Karpas-422 (cell line): Measurements from ENCODE around the gene CACNB2. TPM values are rescaled to one million over a fixed set of nuclear protein-coding genes. Genes with fewer than 3 reads are reported as not detected.
A peak's percentile ranks its signal among the peaks of the same experiment; 100 is the strongest.

ENCODE experiments used
- DNase-seq: peaks from one replicate; pipeline ENCODE4 v3.0.0-alpha.2; 2015
- H2AFZ ChIP-seq: fragments of 200-600 bp; sonication (generic); 2 replicates; pipeline ENCODE4 v1.6.1; 2014; ENCODE audit warnings: antibody characterized with exemption, low read length, mixed read lengths
- H3K27ac ChIP-seq: fragments of 200-600 bp; sonication (generic); 2 replicates; pipeline ENCODE4 v1.5.1; 2014; ENCODE audit warnings: mild to moderate bottlenecking, low read length, moderate library complexity
- H3K27me3 ChIP-seq: fragments of 200-600 bp; sonication (generic); 2 replicates; pipeline ENCODE4 v1.6.1; 2014; ENCODE audit warnings: low read length, mixed read lengths
- H3K36me3 ChIP-seq: fragments of 200-600 bp; sonication (generic); 2 replicates; pipeline ENCODE4 v1.6.1; 2014; ENCODE audit warnings: low read length, mixed read lengths; ENCODE audit not compliant: insufficient read depth
- H3K4me1 ChIP-seq: fragments of 200-600 bp; sonication (generic); 2 replicates; pipeline ENCODE4 v1.6.1; 2014; ENCODE audit warnings: mild to moderate bottlenecking, low read length, mixed read lengths
- H3K4me2 ChIP-seq: fragments of 200-600 bp; sonication (generic); 2 replicates; pipeline ENCODE4 v1.6.1; 2014; ENCODE audit warnings: low read length, low read depth, mild to moderate bottlenecking; ENCODE audit not compliant: poor library complexity, severe bottlenecking
- H3K4me3 ChIP-seq: fragments of 200-600 bp; sonication (generic); 2 replicates; pipeline ENCODE4 v1.5.1; 2014; ENCODE audit warnings: mild to moderate bottlenecking, antibody characterized with exemption, low read length, mixed read lengths
- H3K79me2 ChIP-seq: fragments of 200-600 bp; sonication (generic); 2 replicates; pipeline ENCODE4 v1.6.1; 2014; ENCODE audit warnings: mild to moderate bottlenecking, low read length, mixed read lengths
- H3K9ac ChIP-seq: fragments of 200-600 bp; sonication (generic); 2 replicates; pipeline ENCODE4 v1.6.0; 2014; ENCODE audit warnings: low read length
- H3K9me2 ChIP-seq: fragments of 200-600 bp; sonication (generic), shearing (Covaris generic); replicated peaks from 2 replicates; pipeline ENCODE4 v1.6.0; 2014; ENCODE audit warnings: mild to moderate bottlenecking, low read length, moderate library complexity; ENCODE audit not compliant: insufficient read depth
- H3K9me3 ChIP-seq: fragments of 300-700, 200-600 bp; sonication (generic); 2 replicates; pipeline ENCODE4 v1.6.1; 2014; ENCODE audit warnings: low read length, mixed read lengths
- H4K20me1 ChIP-seq: fragments of 200-600 bp; sonication (generic); 2 replicates; pipeline ENCODE4 v1.6.1; 2014; ENCODE audit warnings: mild to moderate bottlenecking, antibody characterized with exemption, low read length, low read depth; ENCODE audit not compliant: insufficient read depth
- total RNA-seq: library from RNA; depleted of rRNA; stranded (reverse); fragments of >200 nt; shearing (Covaris generic); gene quantifications from 2 replicates; pipeline ENCODE4 v1.2.3, GENCODE V29; 2014; ENCODE audit warnings: low replicate concordance

The CACNB2 gene
- total RNA-seq, 1 experiment from 2014 or later = not detected

DNA sequence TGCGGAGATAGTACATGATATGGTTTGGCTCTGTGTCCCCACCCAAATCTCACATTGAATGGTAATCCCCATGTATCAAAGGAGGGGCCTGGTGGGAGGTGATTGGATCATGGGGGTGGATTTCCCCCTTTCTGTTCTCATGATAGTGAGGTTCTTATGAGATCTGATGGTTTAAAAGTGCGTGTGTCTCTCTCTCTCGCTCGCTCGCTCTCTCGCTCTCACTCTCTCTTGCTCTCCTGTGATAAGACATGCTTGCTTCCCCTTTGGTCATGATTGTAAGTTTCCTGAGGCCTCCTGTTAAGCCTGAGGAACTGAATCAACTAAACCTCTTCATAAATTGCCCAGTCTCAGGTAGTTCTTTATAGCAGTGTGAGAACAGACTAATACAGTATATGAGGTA, 339.3 kb downstream of the CACNB2 start:
- Histone ChIP-seq H3K4me2 (no peak overlapping the region), H3K79me2 (no peaks in the 10 kb centered on the region), H3K4me1 (no peaks in the 10 kb centered on the region), H3K36me3 (no peaks in the 10 kb centered on the region), H3K9ac (no peak overlapping the region), H3K27ac (no peak overlapping the region), H2AFZ (no peak overlapping the region), H3K9me3 (no peaks in the 10 kb centered on the region), H3K27me3 (no peaks in the 10 kb centered on the region), H3K4me3 (no peak overlapping the region), H4K20me1 (no peaks in the 10 kb centered on the region), H3K9me2 (no peaks in the 10 kb centered on the region)
- DNase-seq = no peak

- DNase-seq = no peak
- H2AFZ ChIP-seq = no peak overlapping the region
- no peaks in the 10 kb centered on the region for H3K9me2 ChIP-seq
These were observed 343.4 kb downstream of the CACNB2 start for GRCh38 chr10:18483516-18484186.

DNA sequence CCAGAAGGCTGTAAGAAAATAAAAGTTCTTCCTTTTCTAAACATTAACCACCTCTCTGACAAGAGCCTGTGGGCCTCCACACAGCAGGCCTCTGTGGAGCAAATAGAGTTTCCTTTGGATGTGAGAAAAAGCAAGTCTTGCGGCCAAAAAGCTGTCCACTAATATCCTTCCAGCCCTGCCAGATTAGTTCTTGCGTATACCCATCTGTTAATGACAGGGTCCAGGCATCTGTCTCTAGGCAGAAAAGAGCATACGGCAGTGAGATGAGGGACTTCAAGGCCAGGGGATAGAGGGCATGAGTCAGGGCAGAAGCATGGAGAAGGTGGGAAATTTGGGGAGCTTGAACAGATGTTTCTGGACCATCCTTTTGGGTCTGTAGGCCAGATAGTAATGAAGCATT, 346.2 kb downstream of the CACNB2 start:
- H3K36me3 ChIP-seq = no peaks in the 10 kb centered on the region

More at GRCh38 chr10:18483516-18484186, 343.4 kb downstream of the CACNB2 start:
- no peaks in the 10 kb centered on the region for H3K27me3 ChIP-seq
- no peak overlapping the region for H3K4me3 ChIP-seq
- H3K79me2 ChIP-seq = no peaks in the 10 kb centered on the region
- no peaks in the 10 kb centered on the region for H4K20me1 ChIP-seq
- no peak overlapping the region for H3K27ac ChIP-seq
- no peak overlapping the region for H3K4me2 ChIP-seq
- H3K36me3 ChIP-seq = no peaks in the 10 kb centered on the region
- no peak overlapping the region for H3K9ac ChIP-seq
- no peaks in the 10 kb centered on the region for H3K9me3 ChIP-seq
- no peaks in the 10 kb centered on the region for H3K4me1 ChIP-seq

GRCh38 chr10:18490755-18491154, 350.5 kb downstream of the CACNB2 start:
- Histone ChIP-seq H3K27ac (no peak overlapping the region), H3K79me2 (no peaks in the 10 kb centered on the region), H2AFZ (no peak overlapping the region), H3K9ac (no peak overlapping the region), H3K4me1 (no peaks in the 10 kb centered on the region), H3K27me3 (no peaks in the 10 kb centered on the region), H3K9me3 (no peaks in the 10 kb centered on the region), H3K36me3 (no peaks in the 10 kb centered on the region), H3K4me3 (no peak overlapping the region), H3K4me2 (no peak overlapping the region), H3K9me2 (no peaks in the 10 kb centered on the region), H4K20me1 (no peaks in the 10 kb centered on the region)
- no peak for DNase-seq

More for the DNA sequence above, 346.2 kb downstream of the CACNB2 start:
- no peaks in the 10 kb centered on the region for H3K27me3 ChIP-seq
- H3K9ac ChIP-seq = no peak overlapping the region
- no peaks in the 10 kb centered on the region for H4K20me1 ChIP-seq
- H3K79me2 ChIP-seq = no peaks in the 10 kb centered on the region
- H3K9me3 ChIP-seq = no peaks in the 10 kb centered on the region
- no peak overlapping the region for H3K4me3 ChIP-seq
- no peak overlapping the region for H3K27ac ChIP-seq
- no peak overlapping the region for H2AFZ ChIP-seq
- DNase-seq = no peak
- no peak overlapping the region for H3K4me2 ChIP-seq
- H3K4me1 ChIP-seq = no peaks in the 10 kb centered on the region
- no peaks in the 10 kb centered on the region for H3K9me2 ChIP-seq

- H3K9ac ChIP-seq = no peak overlapping the region
- no peak overlapping the region for H3K27ac ChIP-seq
- no peaks in the 10 kb centered on the region for H3K79me2 ChIP-seq
- H3K36me3 ChIP-seq = no peaks in the 10 kb centered on the region
- no peaks in the 10 kb centered on the region for H3K4me1 ChIP-seq
- no peak overlapping the region for H3K4me3 ChIP-seq
- DNase-seq = no peak
- no peak overlapping the region for H2AFZ ChIP-seq
- H3K4me2 ChIP-seq = no peak overlapping the region
- no peaks in the 10 kb centered on the region for H3K9me3 ChIP-seq
- H3K27me3 ChIP-seq = no peaks in the 10 kb centered on the region
- no peaks in the 10 kb centered on the region for H4K20me1 ChIP-seq
- no peaks in the 10 kb centered on the region for H3K9me2 ChIP-seq
These were observed 357.7 kb downstream of the CACNB2 start for GRCh38 chr10:18497806-18498369.

DNA sequence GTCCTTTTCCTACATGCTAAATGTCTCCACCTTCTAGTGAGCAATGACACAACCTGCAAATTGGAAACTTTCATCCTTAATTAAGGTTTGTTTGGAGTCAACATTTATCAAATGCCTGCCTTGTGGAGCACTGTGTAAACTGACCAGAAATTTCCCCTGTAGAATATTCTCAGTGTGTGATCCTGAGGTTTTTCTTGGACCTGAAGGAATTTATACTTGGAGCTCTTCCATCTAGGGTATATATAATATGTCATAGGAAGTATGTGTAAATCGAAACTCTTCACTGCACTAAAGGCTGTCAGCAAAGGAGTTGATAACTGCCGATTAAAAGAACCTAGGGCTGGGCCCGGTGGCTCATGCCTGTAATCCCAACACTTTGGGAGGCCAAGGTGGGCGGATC, 358.8 kb downstream of the CACNB2 start:
- H3K4me2 ChIP-seq = no peak overlapping the region
- no peak overlapping the region for H3K9ac ChIP-seq
- no peaks in the 10 kb centered on the region for H3K36me3 ChIP-seq
- DNase-seq = no peak
- H3K4me1 ChIP-seq = no peaks in the 10 kb centered on the region
- H4K20me1 ChIP-seq = no peaks in the 10 kb centered on the region
- H2AFZ ChIP-seq = no peak overlapping the region
- H3K9me2 ChIP-seq = no peaks in the 10 kb centered on the region
- H3K4me3 ChIP-seq = no peak overlapping the region
- no peaks in the 10 kb centered on the region for H3K79me2 ChIP-seq
- H3K27me3 ChIP-seq = no peaks in the 10 kb centered on the region
- no peak overlapping the region for H3K27ac ChIP-seq
- H3K9me3 ChIP-seq = no peaks in the 10 kb centered on the region

DNA sequence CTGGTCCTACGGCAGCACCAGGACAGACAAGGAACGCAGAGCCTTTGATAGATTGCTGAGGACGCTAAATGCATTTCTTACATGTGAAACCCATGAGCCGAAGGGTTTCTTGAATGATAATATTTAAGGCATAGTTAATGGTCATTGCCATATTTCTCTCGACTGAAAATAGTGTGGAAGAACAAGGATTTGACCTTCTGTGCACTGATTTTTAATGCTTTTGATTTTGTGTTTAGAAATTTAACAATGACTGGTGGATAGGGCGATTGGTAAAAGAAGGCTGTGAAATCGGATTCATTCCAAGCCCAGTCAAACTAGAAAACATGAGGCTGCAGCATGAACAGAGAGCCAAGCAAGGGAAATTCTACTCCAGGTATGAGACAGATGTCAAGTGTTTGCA, 360.4 kb downstream of the CACNB2 start:
- Histone ChIP-seq H3K9me3 (no peaks in the 10 kb centered on the region), H3K27ac (no peak overlapping the region), H3K79me2 (no peaks in the 10 kb centered on the region), H3K9ac (no peak overlapping the region), H3K9me2 (no peaks in the 10 kb centered on the region), H3K4me2 (no peak overlapping the region), H3K4me3 (no peak overlapping the region), H3K4me1 (no peaks in the 10 kb centered on the region), H2AFZ (no peak overlapping the region), H4K20me1 (no peaks in the 10 kb centered on the region), H3K36me3 (no peaks in the 10 kb centered on the region), H3K27me3 (no peaks in the 10 kb centered on the region)
- DNase-seq = no peak

GRCh38 chr10:18501198-18501597, 361.0 kb downstream of the CACNB2 start:
- H3K4me2 ChIP-seq = peak overlapping the region; percentile 27
- no peaks in the 10 kb centered on the region for H3K4me1 ChIP-seq
- no peak overlapping the region for H3K9ac ChIP-seq
- H4K20me1 ChIP-seq = no peaks in the 10 kb centered on the region
- no peaks in the 10 kb centered on the region for H3K9me3 ChIP-seq
- H3K79me2 ChIP-seq = no peaks in the 10 kb centered on the region
- no peaks in the 10 kb centered on the region for H3K9me2 ChIP-seq
- no peaks in the 10 kb centered on the region for H3K27me3 ChIP-seq
- DNase-seq = no peak
- no peaks in the 10 kb centered on the region for H3K36me3 ChIP-seq
- peak overlapping the region; percentile 37; the same call in 1 of the 2 replicates for H3K4me3 ChIP-seq
- H2AFZ ChIP-seq = no peak overlapping the region
- no peak overlapping the region for H3K27ac ChIP-seq
